Kidney tubule cell (primary cell): ENCODE measurements around the gene SYF2.
"Not testable (repeated sequence)": the region's sequence is repeated elsewhere in the genome, so short reads cannot be mapped to it uniquely, and the experiment has no call there.

Experiments used
- DNase-seq: peaks from one replicate; pipeline ENCODE4 v3.0.0-alpha.2; 2018; ENCODE audit warnings: low spot score

Gene SYF2

DNA sequence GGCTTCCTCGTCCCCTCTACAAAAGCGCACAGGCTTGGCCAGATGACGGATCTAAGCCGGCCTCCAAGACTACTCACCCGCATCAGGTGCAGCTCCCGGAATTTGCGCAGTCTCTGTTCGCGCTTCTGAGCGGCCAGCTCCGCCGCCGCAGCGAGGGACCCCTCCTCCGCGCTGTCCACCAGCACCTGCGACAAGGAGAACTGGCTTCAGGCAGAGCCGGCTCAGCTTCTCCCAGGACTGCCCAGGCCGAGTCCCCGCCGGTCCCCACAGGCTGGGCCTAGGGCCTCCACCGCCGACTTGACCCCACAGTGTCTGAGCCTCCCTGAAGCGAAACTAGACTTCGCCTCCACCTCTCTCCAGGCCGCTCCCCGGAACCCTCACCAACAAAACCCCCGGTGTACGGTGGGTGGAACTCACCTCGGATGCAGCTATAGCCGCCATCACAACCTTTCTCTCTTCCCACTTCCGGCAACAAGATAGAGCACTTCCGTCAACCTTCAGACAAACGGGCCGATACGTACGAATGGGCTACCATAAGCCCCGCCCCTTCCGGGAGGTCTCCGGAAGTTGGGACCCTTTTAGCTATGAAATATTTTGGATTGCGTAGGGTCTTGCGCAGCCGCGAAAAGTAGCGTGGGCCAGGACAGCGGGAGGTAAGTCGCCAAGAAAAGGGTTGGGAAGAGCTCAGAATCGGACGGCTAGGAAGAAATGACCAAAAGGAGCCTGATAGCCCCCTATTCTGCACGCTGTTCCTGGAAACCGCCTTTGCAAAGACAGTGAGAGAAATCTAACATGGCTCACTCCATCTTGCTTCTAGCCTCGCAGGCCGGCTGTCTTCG lies at the start of gene SYF2:
Gene SYF2 (minus strand): TSS at position 476 of the 839 bp plus-strand sequence. CDS start 35 bp downstream, at position 441.
- DNase-seq: peak; percentile 93

- not testable (repeated sequence) for DNase-seq
Observed at GRCh38 chr1:25279693-25280111, 47.4 kb upstream of the SYF2 start.

DNA sequence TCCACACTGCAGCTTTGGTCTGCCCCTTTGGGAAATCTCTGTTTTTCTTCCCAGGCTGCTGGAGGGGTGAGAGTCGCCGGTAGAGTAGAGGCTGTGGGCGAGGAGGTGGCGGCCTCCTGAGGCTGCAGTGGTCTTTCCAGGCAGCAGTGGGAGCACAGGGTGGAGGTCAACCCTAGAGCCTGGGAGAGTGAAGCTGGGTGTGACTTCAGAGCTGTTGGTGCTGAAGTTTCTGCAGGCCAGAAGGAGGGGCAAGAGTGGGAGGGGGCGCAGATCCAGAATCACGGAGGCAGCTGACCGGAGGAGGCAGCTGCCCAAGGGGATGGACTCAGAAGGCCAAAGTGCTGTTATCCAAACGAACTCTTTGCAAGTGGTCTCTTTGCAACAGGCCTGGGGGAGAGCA lies 46.5 kb upstream of the SYF2 start:
- not testable (repeated sequence) for DNase-seq

DNA sequence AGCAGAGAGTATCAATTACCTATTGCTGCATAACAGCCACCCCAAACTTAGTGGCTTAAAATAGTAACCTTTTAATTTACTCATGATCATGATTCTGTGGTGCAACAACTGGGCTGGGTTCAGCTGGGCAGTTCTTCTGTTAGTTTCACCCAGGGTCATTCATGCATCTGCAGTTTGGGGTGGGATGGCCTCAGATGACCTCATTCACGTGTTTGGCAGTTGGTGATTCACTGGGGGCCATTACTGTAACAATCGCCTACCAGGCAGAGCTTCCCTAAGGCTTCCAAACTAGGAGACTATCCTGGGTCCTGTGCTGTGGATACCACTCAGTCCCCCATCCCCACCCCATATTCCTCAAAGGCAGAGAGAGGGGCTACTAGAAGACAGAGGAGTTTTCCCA lies 46.1 kb upstream of the SYF2 start:
- not testable (repeated sequence) for DNase-seq

DNA sequence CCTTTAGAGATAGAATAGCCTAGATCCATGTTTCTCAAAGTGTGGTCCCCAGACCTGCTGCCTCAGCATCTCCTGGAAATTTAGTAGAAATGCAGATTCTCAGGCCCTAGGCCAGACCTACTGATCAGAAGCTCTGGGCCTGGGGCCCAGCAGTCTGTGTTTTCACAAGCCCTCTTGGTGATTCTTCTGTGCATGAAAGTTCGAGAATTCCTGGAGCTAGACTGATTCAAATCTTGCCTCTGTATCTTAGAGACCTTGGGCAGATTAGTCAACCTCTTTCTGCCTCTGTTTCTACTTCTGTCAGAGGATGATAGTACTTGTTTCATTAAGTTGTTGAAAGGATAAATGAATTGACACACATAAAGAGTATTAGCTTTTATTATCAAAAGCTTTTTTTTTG lies 45.0 kb upstream of the SYF2 start:
- DNase-seq: not testable (repeated sequence)

GRCh38 chr1:25275648-25276047 lies 43.3 kb upstream of the SYF2 start:
- DNase-seq: not testable (repeated sequence)

DNA sequence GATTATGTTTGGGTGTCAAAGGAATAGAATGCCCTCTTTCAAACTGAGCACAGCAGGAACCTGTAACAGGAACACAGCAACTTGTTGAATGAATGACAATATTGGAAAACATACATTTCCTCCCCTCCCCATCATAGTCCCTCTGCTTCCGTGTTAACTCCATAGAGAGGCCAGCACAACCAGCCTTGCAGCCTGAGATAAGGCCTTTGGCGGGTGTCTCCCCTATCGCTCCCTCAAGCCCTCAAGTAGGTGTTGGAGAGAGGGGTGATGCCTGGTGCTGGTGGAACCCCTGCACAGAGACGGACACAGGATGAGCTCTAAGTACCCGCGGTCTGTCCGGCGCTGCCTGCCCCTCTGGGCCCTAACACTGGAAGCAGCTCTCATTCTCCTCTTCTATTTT lies 39.9 kb upstream of the SYF2 start, which contains the start of gene RHD:
Gene RHD (plus strand): TSS at position 272 of the 400 bp plus-strand sequence. CDS start 39 bp downstream, at position 311.
- not testable (repeated sequence) for DNase-seq

GRCh38 chr1:25268143-25268760 lies 36.0 kb upstream of the SYF2 start:
- DNase-seq: not testable (repeated sequence)

DNA sequence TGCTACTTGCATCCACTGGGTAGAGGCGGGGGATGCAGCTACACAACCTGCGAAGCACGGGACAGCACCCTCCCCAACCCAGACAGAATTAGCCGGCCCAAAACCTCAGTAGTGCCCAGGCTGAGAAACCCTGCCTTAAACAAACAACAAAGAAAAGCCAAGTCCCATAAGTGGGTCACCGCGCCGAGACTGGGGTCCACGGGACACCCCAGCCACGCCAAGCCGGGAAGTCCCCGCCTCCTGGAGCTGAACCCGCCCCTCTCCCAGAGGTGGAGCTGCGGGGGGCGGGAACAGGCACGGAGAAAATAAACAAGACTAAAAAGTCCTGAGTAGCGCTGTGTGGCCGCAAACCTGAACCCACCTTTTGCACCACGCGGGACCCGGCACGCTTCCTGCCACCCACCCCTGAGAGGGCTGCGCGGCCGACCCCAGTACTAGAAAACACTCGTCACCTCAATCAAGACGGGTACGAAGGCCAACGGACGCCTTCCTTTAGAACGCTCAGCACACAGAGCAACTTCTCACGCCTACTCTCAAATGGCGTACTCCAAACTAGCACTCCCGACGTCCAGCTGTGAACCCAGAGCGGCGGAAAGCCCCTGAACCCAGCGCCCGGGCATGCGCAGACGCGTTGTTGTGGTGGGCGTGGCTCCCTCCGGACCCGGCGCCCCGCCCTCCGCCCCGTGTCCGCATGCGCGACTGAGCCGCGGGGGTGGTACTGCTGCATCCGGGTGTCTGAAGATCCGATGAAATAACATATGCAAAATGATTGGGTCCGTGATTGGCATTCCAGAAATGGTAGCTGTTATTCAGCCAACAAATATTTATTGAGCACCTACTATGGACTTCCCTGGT lies 35.2 kb upstream of the SYF2 start:
- peak; percentile 76 for DNase-seq

DNA sequence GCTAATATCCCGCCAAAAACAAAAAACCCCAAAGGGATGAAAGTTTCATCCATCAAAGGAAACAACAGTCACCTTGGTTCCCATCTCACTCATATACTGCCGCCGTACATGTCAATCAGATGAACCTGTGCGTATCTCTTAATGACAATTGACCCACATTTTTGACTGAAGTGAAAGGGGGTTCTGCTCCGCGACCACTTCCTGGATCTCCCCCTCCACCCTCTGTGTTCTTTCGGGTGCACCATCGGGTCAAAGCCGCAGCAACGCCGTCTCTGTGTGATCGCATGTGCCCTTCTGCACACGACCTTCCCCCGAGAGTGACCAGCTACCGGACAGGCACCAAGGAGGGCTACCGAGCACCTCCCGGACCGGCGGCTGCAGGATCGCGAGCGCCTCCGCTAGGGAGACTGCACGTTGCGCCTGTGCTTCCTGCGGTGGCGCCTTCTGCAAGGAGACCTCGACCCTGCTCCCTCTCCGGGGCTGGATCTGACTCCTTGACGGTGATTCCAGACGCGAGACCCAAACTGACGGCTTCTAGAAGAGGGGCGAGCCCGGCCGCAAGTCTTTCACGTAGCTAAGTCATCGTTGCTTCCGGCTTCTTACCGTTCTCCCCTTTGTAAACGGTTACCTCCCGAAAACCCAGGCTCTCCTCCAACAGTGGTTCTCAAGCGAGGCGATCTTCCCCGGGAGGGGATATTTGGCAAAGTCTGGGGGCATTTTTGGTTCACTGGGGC lies 34.4 kb upstream of the SYF2 start:
- DNase-seq: not testable (repeated sequence)

GRCh38 chr1:25260336-25260735 lies 28.0 kb upstream of the SYF2 start:
- DNase-seq: not testable (repeated sequence)

DNA sequence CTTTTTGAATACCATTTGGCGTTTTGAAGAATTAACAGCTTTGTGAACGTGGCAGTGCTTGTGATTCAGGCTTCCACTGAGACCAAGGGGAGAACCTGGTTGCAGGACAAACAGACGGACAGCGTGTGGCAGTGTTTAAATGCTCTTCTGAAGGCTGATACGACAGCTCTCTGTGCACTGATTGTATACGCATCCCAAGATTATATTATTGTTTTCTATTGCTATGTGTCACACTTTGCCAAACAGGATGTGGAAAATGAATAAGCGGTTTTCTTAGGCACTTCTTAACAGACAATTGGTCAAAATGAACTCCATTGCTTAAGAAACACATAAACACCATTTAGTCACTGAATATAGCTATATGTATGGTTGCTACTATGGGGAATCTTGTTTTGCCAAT lies 27.5 kb upstream of the SYF2 start:
- DNase-seq: not testable (repeated sequence)

GRCh38 chr1:25257196-25257595 lies 24.9 kb upstream of the SYF2 start:
- DNase-seq: no peak

DNA sequence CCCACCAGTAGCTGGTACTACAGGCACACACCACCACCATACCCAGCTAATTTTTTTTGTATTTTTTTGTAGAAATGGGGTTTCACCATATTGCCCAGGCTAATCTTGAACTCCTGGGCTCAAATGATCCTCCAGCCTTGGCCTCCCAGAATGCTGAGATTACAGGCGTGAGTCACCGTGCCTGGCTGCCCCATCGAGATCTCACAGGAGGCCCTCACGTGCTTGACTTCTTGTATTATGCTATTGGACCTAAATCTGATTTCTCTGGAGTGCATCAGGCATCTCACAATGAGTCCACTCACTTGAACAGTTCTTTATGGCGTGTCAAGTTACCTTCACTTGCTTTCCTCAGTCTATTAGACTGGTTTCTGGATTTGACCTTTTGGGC lies 24.3 kb upstream of the SYF2 start:
- DNase-seq: no peak

DNA sequence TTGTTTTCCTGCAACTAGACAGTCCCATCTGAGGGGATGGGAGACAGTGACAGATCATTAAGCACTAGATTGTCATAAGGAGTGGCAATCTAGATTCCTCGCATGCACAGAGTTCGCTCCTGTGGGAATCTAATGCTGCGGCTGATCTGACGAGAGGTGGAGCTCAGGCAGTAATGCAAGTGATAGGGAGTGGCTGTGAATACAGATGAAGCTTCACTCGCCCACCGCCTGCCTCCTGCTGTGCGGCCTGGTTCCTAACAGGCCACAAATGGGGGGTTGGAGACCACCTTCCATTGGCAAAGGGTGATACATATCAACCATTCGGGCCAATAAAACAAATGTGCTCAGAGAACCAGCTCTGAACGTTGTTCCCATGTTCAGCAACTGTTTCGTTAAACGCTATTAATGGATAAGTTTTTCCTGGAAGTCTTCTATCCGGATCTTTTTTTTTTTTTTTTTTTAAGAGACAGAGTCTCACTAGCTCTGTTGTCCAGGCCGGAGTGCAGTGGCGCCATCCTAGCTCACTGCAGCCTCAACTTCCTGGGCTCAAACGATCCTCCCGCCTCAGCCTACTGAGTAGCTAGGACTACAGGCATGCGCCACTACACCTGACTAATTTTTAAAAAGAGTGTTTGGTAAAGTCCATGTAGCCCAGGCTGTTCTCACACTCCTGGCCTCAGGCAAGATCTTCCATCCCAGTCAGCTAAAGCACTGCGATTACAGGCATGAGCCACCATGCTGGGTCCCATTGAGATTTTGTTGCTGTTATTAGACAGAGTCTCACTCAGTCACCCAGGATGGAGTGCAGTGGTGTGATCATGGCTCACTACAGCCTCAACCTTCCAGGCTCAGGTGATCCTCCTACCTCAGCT lies 23.6 kb upstream of the SYF2 start:
- no peak for DNase-seq

DNA sequence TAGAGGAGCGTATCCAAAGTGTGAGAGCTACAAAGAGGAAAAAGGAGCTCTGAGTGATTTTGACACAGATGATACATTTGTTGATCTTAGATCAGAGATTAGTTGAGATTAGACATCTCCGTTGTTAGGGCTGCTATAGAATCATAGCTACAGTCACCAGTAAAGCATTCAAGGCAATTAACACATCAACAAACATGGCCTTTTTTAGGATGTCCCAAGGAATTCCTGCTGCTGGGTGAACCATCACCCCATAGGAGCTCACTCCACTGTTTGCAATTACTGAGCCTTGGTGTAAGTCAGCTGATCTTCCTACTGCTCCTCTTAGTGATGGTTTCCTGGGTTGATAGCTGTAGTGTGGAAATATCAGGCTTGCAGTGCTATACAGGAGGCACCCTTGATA lies 21.6 kb upstream of the SYF2 start:
- peak; percentile 72 for DNase-seq

GRCh38 chr1:25247829-25248754 lies 15.8 kb upstream of the SYF2 start:
- DNase-seq: no peak

DNA sequence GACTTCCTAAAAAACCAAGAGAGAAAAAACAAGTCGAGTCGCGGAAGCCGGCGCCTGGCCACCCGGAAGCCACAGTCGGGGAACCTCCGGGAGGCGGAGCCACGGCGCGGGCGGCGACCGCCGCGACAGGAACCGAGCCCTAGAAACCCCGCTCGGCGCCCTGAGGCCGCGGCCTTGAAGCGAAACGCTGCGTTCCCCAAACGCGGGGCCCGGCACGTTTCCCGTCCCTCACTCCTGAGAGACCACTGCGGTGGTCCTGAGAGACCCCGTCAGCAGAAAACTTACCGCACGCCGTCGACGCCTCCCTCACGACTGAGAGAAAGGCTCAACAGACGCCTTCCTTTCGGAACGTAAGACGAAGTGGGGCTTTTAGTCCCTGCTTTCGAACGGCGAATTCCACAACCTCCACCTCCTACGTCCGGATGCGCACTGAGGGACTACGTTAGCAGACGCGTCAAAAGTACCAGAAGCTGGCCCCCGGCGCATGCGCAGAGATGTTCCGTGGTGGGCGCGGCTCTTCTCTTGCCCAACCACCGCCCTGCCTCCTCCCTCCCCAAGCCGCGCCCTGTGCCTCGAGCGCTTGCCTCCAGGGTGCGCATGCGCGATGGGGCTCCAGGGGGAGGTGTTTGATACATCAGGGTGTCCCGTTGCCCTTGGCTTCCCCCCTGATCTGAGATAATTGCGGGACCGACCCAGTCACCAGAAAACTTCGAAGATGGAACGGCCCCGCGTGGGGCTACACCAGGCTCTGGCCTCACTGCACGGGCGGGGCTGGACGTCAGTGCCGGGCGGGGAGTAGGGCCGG lies 14.9 kb upstream of the SYF2 start, which contains the start of gene RSRP1:
Gene RSRP1 (minus strand): TSS at position 431 of the 805 bp plus-strand sequence. CDS start 491 bp downstream, outside the sequence.
- DNase-seq: peak; percentile 99
